Osteocyte (in vitro differentiated cells): ENCODE results near the gene NRG3. TPM values are rescaled to one million over a fixed set of nuclear protein-coding genes. Genes with fewer than 3 reads are reported as not detected.

Experiments used
- DNase-seq: peaks from one replicate; pipeline ENCODE4 v3.0.0; 2021; ENCODE audit warnings: mixed read lengths; ENCODE audit not compliant: unreplicated experiment; ENCODE audit errors: extremely low spot score
- H3K27ac Mint-ChIP-seq: one replicate; pipeline ENCODE4 v1.8.0; 2021; ENCODE audit warnings: mild to moderate bottlenecking, mixed read lengths; ENCODE audit not compliant: unreplicated experiment
- H3K27me3 Mint-ChIP-seq: one replicate; pipeline ENCODE4 v1.8.0; 2021; ENCODE audit warnings: mixed read lengths; ENCODE audit not compliant: unreplicated experiment
- H3K36me3 Mint-ChIP-seq: one replicate; pipeline ENCODE4 v1.8.0; 2021; ENCODE audit warnings: mixed read lengths; ENCODE audit not compliant: unreplicated experiment
- H3K4me1 Mint-ChIP-seq: one replicate; pipeline ENCODE4 v1.8.0; 2021; ENCODE audit warnings: mixed read lengths; ENCODE audit not compliant: unreplicated experiment
- H3K4me3 Mint-ChIP-seq: one replicate; pipeline ENCODE4 v1.8.0; 2021; ENCODE audit warnings: mild to moderate bottlenecking, moderate library complexity, mixed read lengths; ENCODE audit not compliant: unreplicated experiment
- H3K9me3 Mint-ChIP-seq: one replicate; pipeline ENCODE4 v1.8.0; 2021; ENCODE audit warnings: mixed read lengths; ENCODE audit not compliant: unreplicated experiment
- total RNA-seq: library from RNA; stranded (reverse); gene quantifications from 2 replicates; pipeline ENCODE4 v1.2.1, GENCODE V29; 2021
- TF ChIP-seq, protein P1 (sequence below): fragments of 200-600 bp; sonication (generic); IDR thresholded peaks from 2 replicates; pipeline ENCODE4 v1.5.0; 2021; ENCODE audit warnings: antibody characterized with exemption, mild to moderate bottlenecking, moderate library complexity

Gene NRG3
- total RNA-seq, 1 donor from 2014 or later = not detected

DNA sequence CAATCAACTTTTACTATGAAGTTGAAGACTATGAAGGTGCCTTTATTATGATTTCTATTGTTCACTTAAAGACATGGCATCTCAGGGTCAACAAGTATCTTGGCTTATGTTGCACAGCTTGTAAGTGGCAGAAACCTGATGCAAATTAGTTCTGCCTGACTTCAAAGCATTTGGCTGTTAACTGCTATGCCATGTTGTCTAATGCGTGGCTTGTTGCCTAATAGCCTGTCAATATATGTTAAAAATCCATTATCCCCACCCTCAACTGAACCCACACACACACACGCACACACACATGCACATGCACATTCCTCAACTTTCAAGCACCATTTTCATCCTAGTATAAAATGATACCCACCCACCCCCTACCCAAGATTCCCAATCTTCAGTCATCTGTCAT, 217.1 kb downstream of the NRG3 start:
- Mint-ChIP-seq H3K4me3 (no peak overlapping the region), H3K9me3 (peaks cover 25% of the 10 kb centered on the region), H3K4me1 (no peaks in the 10 kb centered on the region), H3K36me3 (no peaks in the 10 kb centered on the region), H3K27me3 (no peaks in the 10 kb centered on the region), H3K27ac (no peak overlapping the region)
- TF ChIP-seq, protein P1, sequence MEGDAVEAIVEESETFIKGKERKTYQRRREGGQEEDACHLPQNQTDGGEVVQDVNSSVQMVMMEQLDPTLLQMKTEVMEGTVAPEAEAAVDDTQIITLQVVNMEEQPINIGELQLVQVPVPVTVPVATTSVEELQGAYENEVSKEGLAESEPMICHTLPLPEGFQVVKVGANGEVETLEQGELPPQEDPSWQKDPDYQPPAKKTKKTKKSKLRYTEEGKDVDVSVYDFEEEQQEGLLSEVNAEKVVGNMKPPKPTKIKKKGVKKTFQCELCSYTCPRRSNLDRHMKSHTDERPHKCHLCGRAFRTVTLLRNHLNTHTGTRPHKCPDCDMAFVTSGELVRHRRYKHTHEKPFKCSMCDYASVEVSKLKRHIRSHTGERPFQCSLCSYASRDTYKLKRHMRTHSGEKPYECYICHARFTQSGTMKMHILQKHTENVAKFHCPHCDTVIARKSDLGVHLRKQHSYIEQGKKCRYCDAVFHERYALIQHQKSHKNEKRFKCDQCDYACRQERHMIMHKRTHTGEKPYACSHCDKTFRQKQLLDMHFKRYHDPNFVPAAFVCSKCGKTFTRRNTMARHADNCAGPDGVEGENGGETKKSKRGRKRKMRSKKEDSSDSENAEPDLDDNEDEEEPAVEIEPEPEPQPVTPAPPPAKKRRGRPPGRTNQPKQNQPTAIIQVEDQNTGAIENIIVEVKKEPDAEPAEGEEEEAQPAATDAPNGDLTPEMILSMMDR = no peak
- DNase-seq = no peak

DNA sequence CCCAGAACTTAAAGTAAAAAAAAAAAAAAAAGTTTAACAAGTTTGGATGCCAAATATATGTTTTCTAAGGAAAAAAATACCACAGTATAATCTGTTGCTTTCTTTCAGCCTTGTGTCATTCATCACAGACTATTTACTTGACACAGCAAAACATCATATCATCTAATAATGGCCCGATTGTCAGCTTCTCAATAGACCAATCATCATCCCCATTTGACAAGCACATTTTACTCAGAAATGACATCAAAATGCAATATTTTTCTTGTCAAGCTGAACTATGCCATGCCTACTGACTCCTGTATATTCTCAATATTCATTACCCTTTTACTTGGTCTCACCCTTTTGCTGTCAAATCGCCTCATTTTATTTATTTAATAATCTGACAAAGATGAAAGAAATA, 249.7 kb downstream of the NRG3 start:
- Mint-ChIP-seq H3K4me3 (no peak overlapping the region), H3K27me3 (no peaks in the 10 kb centered on the region), H3K4me1 (no peaks in the 10 kb centered on the region), H3K9me3 (peaks cover 26% of the 10 kb centered on the region), H3K27ac (no peak overlapping the region), H3K36me3 (no peaks in the 10 kb centered on the region)
- TF ChIP-seq, protein P1 = no peak
- DNase-seq = no peak

DNA sequence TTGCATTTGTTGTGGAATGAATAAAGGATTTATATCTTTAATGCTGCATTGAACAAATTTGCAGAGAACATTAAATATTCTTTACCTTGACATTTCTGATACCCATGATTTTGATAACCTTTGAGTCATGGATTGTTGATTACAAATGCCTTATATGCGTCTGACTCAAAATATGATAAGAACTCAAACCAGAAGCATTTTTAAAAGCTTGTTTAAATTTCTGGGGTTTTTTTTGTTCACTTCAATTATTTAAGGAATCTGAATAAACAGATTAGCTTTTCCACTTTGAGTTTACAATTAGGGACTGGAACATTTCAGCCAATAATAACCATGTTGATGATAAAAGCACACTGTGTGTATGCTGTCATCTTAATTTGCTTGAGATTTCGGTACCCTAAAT, 253.5 kb downstream of the NRG3 start:
- TF ChIP-seq, protein P1 = no peak
- H3K27ac Mint-ChIP-seq = no peak overlapping the region
- no peaks in the 10 kb centered on the region for H3K36me3 Mint-ChIP-seq
- H3K27me3 Mint-ChIP-seq = no peaks in the 10 kb centered on the region
- DNase-seq = no peak
- no peak overlapping the region for H3K4me3 Mint-ChIP-seq
- no peaks in the 10 kb centered on the region for H3K4me1 Mint-ChIP-seq
- H3K9me3 Mint-ChIP-seq = peaks cover 37% of the 10 kb centered on the region

DNA sequence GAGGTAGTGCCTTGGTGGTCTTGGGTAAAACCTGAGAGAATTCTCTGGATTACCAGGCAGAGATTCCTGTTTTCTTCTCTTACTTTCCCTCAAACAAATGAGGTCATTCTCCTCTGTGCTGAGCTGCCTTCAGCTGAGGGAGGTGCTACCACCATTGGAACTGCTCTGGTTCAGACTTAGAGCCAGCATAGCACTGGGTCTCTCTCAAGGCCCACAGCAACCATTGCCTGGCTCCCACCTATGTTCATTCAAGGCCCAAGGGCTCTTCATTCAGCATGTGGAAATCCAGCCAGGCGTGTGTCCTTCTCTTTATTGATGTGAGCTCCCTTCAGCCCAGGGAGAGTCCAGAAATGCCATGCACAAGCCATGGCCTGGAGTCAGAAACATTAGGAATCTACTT, 261.1 kb downstream of the NRG3 start:
- no peak overlapping the region for H3K4me3 Mint-ChIP-seq
- no peak for DNase-seq
- TF ChIP-seq, protein P1 = no peak
- H3K27ac Mint-ChIP-seq = no peak overlapping the region
- H3K9me3 Mint-ChIP-seq = peaks cover 29% of the 10 kb centered on the region
- H3K27me3 Mint-ChIP-seq = no peaks in the 10 kb centered on the region
- no peaks in the 10 kb centered on the region for H3K4me1 Mint-ChIP-seq
- no peaks in the 10 kb centered on the region for H3K36me3 Mint-ChIP-seq

DNA sequence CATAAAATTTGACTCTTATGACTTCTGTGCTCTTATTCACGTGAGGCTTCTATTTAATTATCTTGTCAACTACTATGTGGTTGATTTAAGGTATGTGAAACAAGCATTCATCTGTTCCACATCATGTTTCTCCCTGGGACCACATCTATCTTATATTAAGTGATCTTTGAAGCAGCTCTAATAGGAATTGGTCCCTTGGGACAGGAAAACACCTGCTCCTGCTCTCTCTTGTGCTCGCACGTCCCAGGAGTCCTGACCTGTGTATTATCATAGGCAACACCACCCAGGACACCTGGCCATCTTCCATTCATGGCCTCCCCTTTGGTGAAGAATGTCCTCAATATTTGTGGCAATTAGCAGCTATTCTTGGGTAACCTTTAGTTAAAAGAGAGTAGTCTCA, 269.2 kb downstream of the NRG3 start:
- DNase-seq = no peak
- H3K27me3 Mint-ChIP-seq = no peaks in the 10 kb centered on the region
- peaks cover 12% of the 10 kb centered on the region for H3K9me3 Mint-ChIP-seq
- TF ChIP-seq, protein P1 = no peak
- no peaks in the 10 kb centered on the region for H3K4me1 Mint-ChIP-seq
- no peak overlapping the region for H3K4me3 Mint-ChIP-seq
- H3K27ac Mint-ChIP-seq = no peak overlapping the region
- H3K36me3 Mint-ChIP-seq = no peaks in the 10 kb centered on the region
